GM19452 (cell line): ENCODE data around the gene WDR7.

Experiments used
- ATAC-seq: cut with Tn5 transposase; IDR thresholded peaks from one replicate; pipeline ENCODE4 v1.9.1; 2021; ENCODE audit not compliant: unreplicated experiment

WDR7 gene

GRCh38 chr18:56795381-56795780, 144.2 kb downstream of the WDR7 start:
- ATAC-seq: no peak

GRCh38 chr18:56799756-56800155, 148.6 kb downstream of the WDR7 start:
- no peak for ATAC-seq

GRCh38 chr18:56803051-56803450, 151.9 kb downstream of the WDR7 start:
- no peak for ATAC-seq

GRCh38 chr18:56804395-56804794, 153.2 kb downstream of the WDR7 start:
- ATAC-seq: peak; percentile 63

GRCh38 chr18:56807901-56808300, 156.7 kb downstream of the WDR7 start:
- no peak for ATAC-seq

- ATAC-seq: no peak
These were observed 161.5 kb downstream of the WDR7 start for GRCh38 chr18:56812674-56813073.

- no peak for ATAC-seq
These were observed 164.8 kb downstream of the WDR7 start for GRCh38 chr18:56815926-56816325.

- no peak for ATAC-seq
These were observed 172.9 kb downstream of the WDR7 start for GRCh38 chr18:56823986-56824565.

- no peak for ATAC-seq
These were observed 174.2 kb downstream of the WDR7 start for GRCh38 chr18:56825321-56825720.

- no peak for ATAC-seq
These were observed 174.7 kb downstream of the WDR7 start for GRCh38 chr18:56825878-56826277.

- no peak for ATAC-seq
These were observed 180.8 kb downstream of the WDR7 start for GRCh38 chr18:56831988-56832387.

- no peak for ATAC-seq
These were observed 184.2 kb downstream of the WDR7 start for GRCh38 chr18:56835331-56835730.

GRCh38 chr18:56836173-56836572, 185.0 kb downstream of the WDR7 start:
- no peak for ATAC-seq

- ATAC-seq: no peak
These were observed 190.7 kb downstream of the WDR7 start for GRCh38 chr18:56841836-56842235.

- no peak for ATAC-seq
These were observed 192.1 kb downstream of the WDR7 start for GRCh38 chr18:56843241-56843640.

- ATAC-seq: no peak
These were observed 193.4 kb downstream of the WDR7 start for GRCh38 chr18:56844556-56844955.

- ATAC-seq: peak; percentile 86
These were observed 200.6 kb downstream of the WDR7 start for GRCh38 chr18:56851774-56852173.

GRCh38 chr18:56853961-56854360, 202.8 kb downstream of the WDR7 start:
- ATAC-seq: no peak

GRCh38 chr18:56861244-56861643, 210.1 kb downstream of the WDR7 start:
- no peak for ATAC-seq

- no peak for ATAC-seq
These were observed 218.1 kb downstream of the WDR7 start for GRCh38 chr18:56869189-56869777.

GRCh38 chr18:56870982-56871381, 219.8 kb downstream of the WDR7 start:
- ATAC-seq: no peak

GRCh38 chr18:56872140-56872539, 221.0 kb downstream of the WDR7 start:
- no peak for ATAC-seq
